K562 (cell line): ENCODE data around the gene CELSR2. TPM values are rescaled to one million over a fixed set of nuclear protein-coding genes. Genes with fewer than 3 reads are reported as not detected.

Experiments
- ARID2 ChIP-seq: fragments of 450-650 bp; IDR thresholded peaks from 2 replicates; pipeline ENCODE4 v1.6.1; 2017; ENCODE audit warnings: antibody characterized with exemption, mild to moderate bottlenecking
- ARID3A ChIP-seq: IDR thresholded peaks from 2 replicates; pipeline ENCODE4 v1.6.1; 2012; ENCODE audit warnings: low read depth, low read length, improper control_type of control experiment, borderline replicate concordance
- ARID4B ChIP-seq: sonication (generic); formaldehyde crosslinking; IDR thresholded peaks from 2 replicates; pipeline ENCODE4 v1.8.0; 2022; ENCODE audit warnings: mild to moderate bottlenecking, missing genetic modification reagents
- COPS2 ChIP-seq: fragments of 450-650 bp; conservative IDR thresholded peaks from 2 replicates; pipeline ENCODE4 v1.6.1; 2016; ENCODE audit warnings: mild to moderate bottlenecking, moderate library complexity
- DLX4 ChIP-seq: fragments of 250-450 bp; sonication (Bioruptor Pico); IDR thresholded peaks from 2 replicates; pipeline ENCODE4 v1.6.1; 2021; ENCODE audit warnings: mild to moderate bottlenecking
- FOSL1 ChIP-seq: fragments of 200-800 bp; sonication (Bioruptor generic); conservative IDR thresholded peaks from 2 replicates; pipeline ENCODE4 v1.6.1; 2016; ENCODE audit warnings: missing genetic modification characterization, missing compliant biosample characterization
- GMEB1 ChIP-seq: fragments of 250-450 bp; sonication (Bioruptor Pico); IDR thresholded peaks from 2 replicates; pipeline ENCODE4 v1.4.0; 2020; ENCODE audit warnings: mild to moderate bottlenecking
- KDM4B ChIP-seq, 2 experiments: fragments of 450-650 bp in 1 of 2; sonication (generic) in 1 of 2; IDR thresholded peaks; 2 replicates each; pipeline ENCODE4 v1.6.1; 2016 to 2017; ENCODE audit warnings: borderline replicate concordance in 2 of 2, antibody characterized with exemption in 1 of 2, low read depth in 1 of 2, mild to moderate bottlenecking in 1 of 2
- KDM5B ChIP-seq: fragments of 200-600 bp; sonication (generic); IDR thresholded peaks from 2 replicates; pipeline ENCODE4 v1.6.1; 2012; ENCODE audit warnings: low read depth, mild to moderate bottlenecking, moderate library complexity, low read length, control low read depth, inconsistent platforms; ENCODE audit not compliant: insufficient replicate concordance
- MIER1 ChIP-seq: fragments of 450-650 bp; IDR thresholded peaks from 2 replicates; pipeline ENCODE4 v1.6.1; 2016; ENCODE audit warnings: antibody characterized with exemption, mild to moderate bottlenecking, low read depth
- MNT ChIP-seq, 2 experiments: fragments of 450-650 bp; conservative IDR thresholded peaks; 2 replicates each; pipeline ENCODE4 v1.6.1; 2017; ENCODE audit warnings: mild to moderate bottlenecking in 2 of 2, moderate library complexity in 2 of 2
- PTRF ChIP-seq: fragments of 450-650 bp; IDR thresholded peaks from 2 replicates; pipeline ENCODE4 v1.6.1; 2016; ENCODE audit warnings: mild to moderate bottlenecking, missing genetic modification characterization, missing compliant biosample characterization
- SAFB2 ChIP-seq: fragments of 200-400 bp; formaldehyde crosslinking; IDR thresholded peaks from 2 replicates; pipeline ENCODE4 v1.6.1; 2018; ENCODE audit warnings: borderline replicate concordance, low read length, low read depth, moderate library complexity; ENCODE audit not compliant: severe bottlenecking
- THRA ChIP-seq: fragments of 450-650 bp; IDR thresholded peaks from 2 replicates; pipeline ENCODE4 v1.6.1; 2017; ENCODE audit warnings: mild to moderate bottlenecking, moderate library complexity
- ZEB2 ChIP-seq: fragments of 450-650 bp; IDR thresholded peaks from 2 replicates; pipeline ENCODE4 v1.6.1; 2016
- polyA plus RNA-seq, 8 experiments: library from polyadenylated mRNA; depleted of rRNA in 4 of 8; stranded (reverse) in 5 of 8; unstranded in 3 of 8; fragments of >200 nt; fragmentation: Nextera tagmentation in 2 of 8; fragmentation: Illumina TruSeq in 1 of 8; extraction: Ambion mirVana in 2 of 8; extraction: Trizol in 1 of 8; gene quantifications; 2 replicates each; pipeline versions ENCODE4 v1.2.1 to v1.2.3, GENCODE V29; 2011 to 2014; ENCODE audit warnings: inconsistent platforms in 1 of 8, missing spikeins in 1 of 8
- total RNA-seq, 7 experiments: library from RNA; depleted of rRNA in 6 of 7; stranded (reverse); fragments of >200 nt in 6 of 7; fragmentation: Illumina TruSeq in 2 of 7; extraction: Trizol in 2 of 7; gene quantifications; 2 replicates each; pipeline versions ENCODE4 v1.2.1 to v1.2.3, GENCODE V29; 2011 to 2021; ENCODE audit warnings: low replicate concordance in 1 of 7

Gene CELSR2
- total and polyA plus RNA-seq, 9 of the 15 experiments (the other 6 are each of a cell fraction or from before 2014, with no cell fraction given): 0.31 to 21.9 (median 4.2) TPM

- TF ChIP-seq FOSL1 (tag): no peak
- TF ChIP-seq ZEB2: no peak
- TF ChIP-seq KDM4B (IDR thresholded peaks at IDR 0.05; ENCODE audit: borderline replicate concordance in 2 of 2, low read depth in 1 of 2): no peak
- TF ChIP-seq SAFB2: no peak
- TF ChIP-seq PTRF (tag): no peak
- TF ChIP-seq KDM5B: peak; percentile 18
- TF ChIP-seq ARID3A: no peak
- no peak for TF ChIP-seq COPS2
- TF ChIP-seq ARID2: peak; percentile 80
- no peak for TF ChIP-seq ARID4B
- TF ChIP-seq MIER1: 0 out of 2 replicates have a peak, but pooled peaks have one; percentile 8
- TF ChIP-seq MNT (conservative IDR thresholded peaks at IDR 0.05): no peak; a peak in 1 of 4 replicates
- no peak for TF ChIP-seq DLX4
- no peak for TF ChIP-seq THRA
- TF ChIP-seq GMEB1 (CRISPR knock-in tag): no peak
Observed at GRCh38 chr1:109277434-109278204, 28.3 kb downstream of the CELSR2 start (continued).
